22Rv1 (cell line): ENCODE measurements around the gene PPP1CC.

Experiments
- H3K27ac ChIP-seq: fragments of 450-650 bp; 2 replicates; pipeline ENCODE4 v1.5.1; 2017
- ZFX ChIP-seq: fragments of 450-650 bp; IDR thresholded peaks from 2 replicates; pipeline ENCODE4 v1.6.1; 2017; ENCODE audit warnings: antibody characterized with exemption, borderline replicate concordance
- TF ChIP-seq, protein P1 (sequence below): fragments of 450-650 bp; IDR thresholded peaks from 2 replicates; pipeline ENCODE4 v1.5.1; 2017; ENCODE audit warnings: mild to moderate bottlenecking

Gene PPP1CC

DNA sequence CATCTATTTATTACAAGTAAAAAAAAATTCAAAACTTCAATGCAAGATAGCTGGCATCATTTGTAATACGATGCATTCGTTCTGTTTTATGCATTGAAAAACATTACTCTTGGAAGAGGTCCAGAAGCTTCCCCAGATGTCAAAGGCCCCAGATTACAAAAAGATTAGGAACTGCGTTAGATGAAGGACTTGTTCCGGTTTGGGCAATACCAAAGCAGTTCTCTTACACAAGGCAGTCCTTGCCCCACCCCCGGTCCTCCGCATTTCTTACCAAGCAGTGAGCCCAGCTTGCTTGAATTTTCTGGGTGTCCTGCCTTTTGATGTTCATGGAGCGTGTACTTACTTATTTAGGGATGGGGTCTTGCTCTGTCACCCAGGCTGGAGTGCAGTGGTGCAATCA lies 49.0 kb downstream of the PPP1CC start:
- H3K27ac ChIP-seq: no peak overlapping the region
- no peak for TF ChIP-seq ZFX
- TF ChIP-seq, protein P1, sequence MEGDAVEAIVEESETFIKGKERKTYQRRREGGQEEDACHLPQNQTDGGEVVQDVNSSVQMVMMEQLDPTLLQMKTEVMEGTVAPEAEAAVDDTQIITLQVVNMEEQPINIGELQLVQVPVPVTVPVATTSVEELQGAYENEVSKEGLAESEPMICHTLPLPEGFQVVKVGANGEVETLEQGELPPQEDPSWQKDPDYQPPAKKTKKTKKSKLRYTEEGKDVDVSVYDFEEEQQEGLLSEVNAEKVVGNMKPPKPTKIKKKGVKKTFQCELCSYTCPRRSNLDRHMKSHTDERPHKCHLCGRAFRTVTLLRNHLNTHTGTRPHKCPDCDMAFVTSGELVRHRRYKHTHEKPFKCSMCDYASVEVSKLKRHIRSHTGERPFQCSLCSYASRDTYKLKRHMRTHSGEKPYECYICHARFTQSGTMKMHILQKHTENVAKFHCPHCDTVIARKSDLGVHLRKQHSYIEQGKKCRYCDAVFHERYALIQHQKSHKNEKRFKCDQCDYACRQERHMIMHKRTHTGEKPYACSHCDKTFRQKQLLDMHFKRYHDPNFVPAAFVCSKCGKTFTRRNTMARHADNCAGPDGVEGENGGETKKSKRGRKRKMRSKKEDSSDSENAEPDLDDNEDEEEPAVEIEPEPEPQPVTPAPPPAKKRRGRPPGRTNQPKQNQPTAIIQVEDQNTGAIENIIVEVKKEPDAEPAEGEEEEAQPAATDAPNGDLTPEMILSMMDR: no peak

DNA sequence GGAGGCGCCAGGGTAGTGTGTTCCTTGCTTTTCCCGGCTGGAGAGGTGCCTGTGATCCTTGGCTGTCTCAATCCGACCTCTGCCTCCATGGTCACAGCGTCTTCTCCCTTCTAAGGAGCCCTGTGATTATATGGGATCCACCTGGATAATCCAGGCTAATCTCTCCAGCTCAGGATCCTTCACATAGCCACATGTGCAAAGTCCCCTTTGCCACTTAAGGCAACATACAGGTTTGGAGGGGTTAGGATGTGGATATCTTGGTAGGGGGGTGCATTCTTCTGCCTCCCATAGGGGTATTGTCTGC lies 52.6 kb downstream of the PPP1CC start:
- TF ChIP-seq ZFX: no peak
- TF ChIP-seq, protein P1: no peak
- H3K27ac ChIP-seq: no peak overlapping the region

DNA sequence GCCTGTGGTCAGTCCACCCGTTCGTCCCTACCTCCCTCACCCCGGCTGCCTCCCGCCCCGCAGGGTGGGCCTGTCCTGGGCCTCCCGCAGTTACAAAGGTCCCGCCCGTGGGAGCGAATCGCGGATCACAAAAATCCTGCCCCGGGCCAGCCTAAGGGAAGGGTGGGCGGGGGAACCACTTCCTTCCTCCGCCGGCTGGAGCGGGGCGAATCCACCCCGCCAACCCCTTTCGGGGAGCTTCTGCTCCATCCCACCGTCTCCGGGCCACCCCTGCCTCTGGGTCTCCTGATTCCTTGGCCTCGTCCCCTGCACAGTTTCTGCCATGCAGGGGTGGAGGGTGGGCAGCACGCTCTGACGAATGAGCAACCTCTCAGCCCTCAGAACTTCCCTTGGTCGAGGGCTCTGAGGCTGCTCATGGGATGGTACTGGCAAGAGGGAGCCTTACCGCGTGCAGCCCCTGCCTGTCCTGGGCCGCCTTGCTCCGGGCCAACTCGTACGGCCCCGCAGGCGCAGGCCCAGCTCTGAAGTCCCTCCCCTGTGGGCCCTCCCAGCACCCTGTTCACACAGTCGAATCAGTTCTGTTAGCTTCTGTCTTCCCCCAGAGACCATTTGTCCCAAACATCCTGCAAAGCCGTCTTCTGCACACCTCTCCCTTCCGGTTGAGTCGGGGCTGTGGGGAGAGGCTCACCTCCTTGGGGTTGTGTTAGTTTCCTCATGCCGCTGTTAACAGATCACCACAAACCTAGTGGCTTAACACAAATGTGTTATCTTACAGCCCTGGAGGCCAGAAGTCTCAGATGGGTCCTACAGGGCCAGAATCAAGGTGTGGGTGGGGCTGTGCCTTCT lies 53.2 kb downstream of the PPP1CC start:
- TF ChIP-seq, protein P1: no peak
- TF ChIP-seq ZFX: no peak
- H3K27ac ChIP-seq: no peak overlapping the region

DNA sequence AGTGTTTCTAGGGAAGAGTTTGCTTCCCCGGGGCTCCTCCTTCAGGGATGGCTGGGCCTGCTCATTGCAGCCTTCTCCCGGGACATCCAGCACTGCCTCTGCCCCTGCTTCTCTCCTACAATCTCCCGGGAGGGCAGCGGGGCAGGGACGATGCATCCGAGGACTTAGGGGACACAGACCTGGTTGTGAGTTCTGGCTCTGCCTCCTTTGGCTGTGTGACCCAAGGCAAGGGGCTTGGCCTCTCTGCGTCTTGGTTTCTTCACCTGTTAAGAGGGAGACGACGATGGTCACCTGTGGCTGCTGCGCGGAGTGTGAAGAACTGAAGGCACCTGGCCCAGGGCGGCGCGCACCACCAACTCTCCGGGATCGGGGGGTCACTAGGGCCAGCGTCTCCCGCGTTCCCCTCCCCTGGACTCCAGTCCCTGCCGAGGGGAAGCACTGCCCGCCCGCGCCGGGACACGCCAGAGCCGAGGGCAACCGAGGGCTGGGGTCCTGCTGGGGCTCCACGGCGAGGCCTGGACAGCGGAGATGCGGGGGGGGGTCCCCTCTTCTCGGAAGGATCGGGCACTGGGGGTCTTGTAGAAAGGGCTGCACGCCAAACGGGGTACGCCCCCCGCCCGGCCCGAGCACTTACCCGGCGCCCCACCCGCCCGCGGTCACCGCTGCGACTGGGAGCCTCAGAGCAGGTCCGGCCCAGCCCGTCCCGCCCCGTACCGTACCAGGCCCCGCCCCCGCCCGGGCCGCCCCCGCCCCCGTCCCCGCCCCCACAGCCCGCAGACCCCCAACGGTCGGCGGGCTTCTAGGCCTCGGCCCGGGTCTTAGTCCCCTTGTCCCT lies 54.0 kb downstream of the PPP1CC start, which contains the start of gene HVCN1:
TSS of gene HVCN1 (minus strand) at position 670 of the 835 bp plus-strand sequence. CDS start 5,870 bp downstream, outside the sequence.
- TF ChIP-seq, protein P1: no peak
- no peak for TF ChIP-seq ZFX
- H3K27ac ChIP-seq: no peak within 1 kb of the TSS

DNA sequence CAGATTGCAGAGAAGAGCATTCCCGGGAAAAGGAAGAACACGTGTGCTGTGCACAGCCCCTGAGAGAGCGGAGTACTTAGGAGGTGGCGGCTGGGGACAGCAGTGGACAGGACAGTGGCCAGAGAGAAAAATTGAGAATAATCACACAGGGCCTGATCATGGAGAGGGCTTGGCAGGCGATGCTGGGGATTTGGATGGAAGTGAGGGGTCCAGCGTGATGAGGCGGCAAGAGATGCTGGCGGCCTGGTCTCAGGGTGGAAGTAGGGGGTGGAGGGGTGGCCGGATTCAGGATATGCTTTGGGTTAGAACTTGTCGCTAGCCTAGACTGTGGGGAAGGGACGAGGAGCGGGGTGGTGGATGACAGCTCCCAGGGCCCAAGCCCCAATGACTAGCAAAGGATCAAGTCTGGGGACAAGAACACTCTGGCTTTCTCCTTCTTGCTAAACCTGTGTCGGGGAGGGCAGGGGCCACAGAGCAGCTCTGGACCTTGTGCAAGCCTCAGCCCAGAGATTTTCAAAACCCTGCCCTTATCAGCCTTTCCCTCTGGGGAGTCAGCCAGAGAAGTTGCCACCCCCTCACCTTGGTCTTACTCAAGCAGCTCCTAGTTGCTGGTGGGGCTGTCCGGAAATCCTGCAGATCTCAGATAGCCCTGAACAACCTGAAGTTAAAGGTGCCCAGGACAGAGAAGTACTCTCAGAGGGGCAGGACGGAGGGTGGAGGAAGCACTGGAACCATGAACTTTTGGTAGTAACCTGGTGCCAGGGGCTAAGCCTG lies 55.1 kb downstream of the PPP1CC start:
- TF ChIP-seq ZFX: no peak
- TF ChIP-seq, protein P1: no peak
- H3K27ac ChIP-seq: no peak overlapping the region

DNA sequence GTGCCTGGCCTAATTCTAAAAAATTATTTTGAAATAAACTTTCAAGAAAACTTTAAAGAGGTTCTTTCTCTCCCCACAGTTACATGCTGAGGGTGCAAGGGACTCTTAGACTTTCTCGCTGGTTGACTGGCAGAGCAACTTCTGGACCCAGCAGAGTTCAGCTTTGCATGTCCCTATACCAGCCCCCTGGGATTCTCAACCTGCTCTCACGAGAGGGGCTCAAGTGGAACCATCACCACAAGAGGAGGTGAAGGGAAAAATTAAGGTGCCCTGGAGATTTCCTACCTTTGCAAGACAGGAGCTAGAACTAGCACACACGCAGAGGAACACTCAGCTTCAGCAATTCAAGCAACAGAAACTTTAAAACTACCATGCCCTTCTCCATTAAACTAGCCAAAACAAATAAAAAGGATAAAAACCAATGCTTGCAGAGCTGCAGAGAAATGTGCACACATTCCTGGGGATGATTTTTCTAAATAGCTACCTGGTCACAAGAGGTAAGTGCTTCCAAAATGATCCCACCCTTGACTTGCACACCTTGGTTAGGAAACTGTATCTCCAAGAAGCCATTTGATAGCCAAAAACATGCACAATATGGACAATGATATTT lies 56.3 kb downstream of the PPP1CC start:
- no peak overlapping the region for H3K27ac ChIP-seq
- TF ChIP-seq, protein P1: no peak
- no peak for TF ChIP-seq ZFX
